ENCODE results near the gene EDN2.

- TF ChIP-seq BCL11A (IDR thresholded peaks at IDR 0.05; ENCODE audit: low read depth in 2 of 2, low read length in 2 of 2) (no peak), MAX (IDR thresholded peaks at IDR 0.05) (no peak), KDM1A (IDR thresholded peaks at IDR 0.05; ENCODE audit: borderline replicate concordance, low read length) (no peak), SP4 (IDR thresholded peaks at IDR 0.05; ENCODE audit: low read length) (no peak), CTCF (IDR thresholded peaks at IDR 0.05; ENCODE audit: control extremely low read depth in 1 of 3, insufficient read depth in 1 of 3, low read depth in 1 of 3, low read length in 3 of 3) (no peak), ZNF274 (IDR thresholded peaks at IDR 0.05; ENCODE audit: borderline replicate concordance, extremely low read depth, low read length) (no peak), TCF12 (IDR thresholded peaks at IDR 0.05; ENCODE audit: low read depth, low read length) (no peak), SP1 (IDR thresholded peaks at IDR 0.05; ENCODE audit: low read depth, low read length) (no peak), CBX8 (IDR thresholded peaks at IDR 0.05; ENCODE audit: borderline replicate concordance, low read depth, low read length) (no peak)
These were observed 39.7 kb downstream of the EDN2 start for GRCh38 chr1:41444785-41445184.
